H54 (cell line): ENCODE data around the gene NPC1.
"Not testable (repeated sequence)": the region's sequence is repeated elsewhere in the genome, so short reads cannot be mapped to it uniquely, and the experiment has no call there.

Experiments used
- DNase-seq: peaks from one replicate; pipeline ENCODE4 v3.0.0; 2011; ENCODE audit warnings: low spot score, mixed read lengths; ENCODE audit not compliant: insufficient read length
- FAIRE-seq: peaks from 3 replicates; lab custom pipeline; 2011; peaks lifted over from hg19 to GRCh38; lab: Jason Lieb, UNC
- POLR2A ChIP-seq: IDR thresholded peaks from 2 replicates; pipeline ENCODE4 v1.6.1; 2011; ENCODE audit warnings: low read depth, mild to moderate bottlenecking, low read length

The NPC1 gene

GRCh38 chr18:23591011-23591410, 4.7 kb upstream of the NPC1 start:
- TF ChIP-seq POLR2A, result no peak
- no peak for FAIRE-seq
- DNase-seq, result no peak

- TF ChIP-seq POLR2A, result no peak
- FAIRE-seq (no peak), DNase-seq (peak; percentile 39)
Observed at GRCh38 chr18:23588836-23589560, 2.7 kb upstream of the NPC1 start.

GRCh38 chr18:23587220-23587642, 925 bp upstream of the NPC1 start:
- DNase-seq (no peak), FAIRE-seq (no peak)
- no peak for TF ChIP-seq POLR2A

GRCh38 chr18:23585897-23586248, 433 bp downstream of the NPC1 start:
- FAIRE-seq (no peak), DNase-seq (no peak)
- TF ChIP-seq POLR2A, result no peak

- no peak for DNase-seq
Observed at GRCh38 chr18:23585007-23585871, 1.1 kb downstream of the NPC1 start.

GRCh38 chr18:23584019-23584983, 2.0 kb downstream of the NPC1 start:
- no peak for FAIRE-seq

More at GRCh38 chr18:23585007-23585871, 1.1 kb downstream of the NPC1 start:
- no peak for TF ChIP-seq POLR2A
- no peak for FAIRE-seq

GRCh38 chr18:23583071-23583865, 3.0 kb downstream of the NPC1 start:
- no peak for TF ChIP-seq POLR2A
- no peak for DNase-seq
- no peak for FAIRE-seq

More at GRCh38 chr18:23584019-23584983, 2.0 kb downstream of the NPC1 start:
- TF ChIP-seq POLR2A, result no peak
- no peak for DNase-seq

GRCh38 chr18:23580677-23581367, 5.5 kb downstream of the NPC1 start:
- no peak for FAIRE-seq
- DNase-seq, result peak; percentile 27
- TF ChIP-seq POLR2A, result no peak

- TF ChIP-seq POLR2A, result no peak
- no peak for DNase-seq
- FAIRE-seq, result no peak
Observed at GRCh38 chr18:23578891-23579653, 7.2 kb downstream of the NPC1 start.

- no peak for TF ChIP-seq POLR2A
- DNase-seq (no peak), FAIRE-seq (no peak)
Observed at GRCh38 chr18:23578067-23578701, 8.1 kb downstream of the NPC1 start.

GRCh38 chr18:23577521-23577920, 8.8 kb downstream of the NPC1 start:
- not testable (repeated sequence) for FAIRE-seq, DNase-seq
